Measurements from ENCODE around the gene FMN1.

FMN1 gene

DNA sequence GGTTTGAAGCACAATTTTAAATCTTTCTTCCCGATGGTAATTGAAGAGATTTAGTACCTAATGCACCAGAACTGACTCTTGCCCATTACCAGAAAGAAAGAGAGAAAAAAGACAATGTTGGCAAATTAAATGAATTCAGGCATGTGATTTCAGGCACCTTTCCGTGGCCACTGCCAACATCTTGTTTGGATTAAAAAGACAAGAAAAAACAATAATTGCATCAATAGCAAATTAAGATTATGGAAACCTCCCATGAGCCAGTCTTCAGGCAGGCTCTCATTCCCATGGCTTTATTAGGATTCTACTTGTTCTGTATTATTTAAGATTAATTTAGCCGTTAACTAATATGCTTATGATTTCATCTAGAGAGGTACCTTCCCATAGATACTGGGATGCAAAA is 283.7 kb downstream of the FMN1 start:
- DNase-seq, result no peak

GRCh38 chr15:32909431-32909830 is 285.1 kb downstream of the FMN1 start:
- no peak for DNase-seq

- DNase-seq, result no peak
Measured at GRCh38 chr15:32908872-32909271, 285.6 kb downstream of the FMN1 start.

DNA sequence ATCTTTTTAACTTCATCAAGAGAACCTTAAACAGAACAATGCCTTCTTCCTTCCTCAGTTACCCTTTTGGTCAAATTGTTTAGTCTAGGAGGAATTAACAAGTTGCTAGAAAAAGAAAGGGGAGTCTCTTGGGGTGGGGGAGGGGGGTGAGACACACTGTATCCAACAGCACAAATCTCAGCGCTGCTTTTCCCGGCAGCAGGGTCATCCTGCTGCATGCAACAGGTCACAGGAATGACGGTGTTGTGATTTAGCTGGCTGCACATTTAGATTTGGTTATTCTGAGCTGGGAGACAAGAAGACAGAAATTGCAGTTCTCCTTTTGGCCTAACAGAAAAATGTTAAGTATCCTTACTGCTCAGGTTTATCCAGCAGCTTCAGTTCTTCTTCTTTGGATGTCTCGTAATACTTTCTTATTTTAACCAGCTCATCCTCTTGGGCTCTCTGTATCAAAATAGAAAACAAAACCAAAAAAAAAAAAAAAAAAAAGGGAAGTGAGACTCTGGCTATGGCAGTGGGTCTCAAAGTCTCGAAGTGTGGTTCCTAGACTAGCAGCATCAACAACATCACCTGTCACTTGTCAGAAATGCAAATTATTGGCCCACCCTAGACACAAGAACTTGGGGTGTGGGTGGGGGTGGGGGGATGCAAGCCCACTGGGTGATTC is 286.2 kb downstream of the FMN1 start:
- no peak for DNase-seq

DNA sequence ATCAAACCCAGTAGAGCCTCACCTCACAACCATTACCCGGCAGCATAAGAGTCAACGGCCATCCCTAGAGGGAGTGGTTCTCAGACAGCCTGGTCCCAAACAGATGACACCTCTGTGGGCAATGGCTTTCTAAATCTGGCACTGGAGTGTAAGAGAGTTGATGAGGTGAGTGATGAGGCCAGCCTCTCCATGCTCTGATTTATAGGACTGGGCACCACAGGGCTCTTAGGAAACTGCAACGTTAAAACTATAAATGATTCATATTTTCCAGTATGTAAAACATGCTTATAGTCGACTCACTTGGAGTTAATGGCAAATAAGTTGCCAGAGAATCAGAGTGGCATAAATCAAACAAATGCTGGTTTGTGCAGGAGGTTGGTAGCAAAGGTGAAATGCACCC is 289.0 kb downstream of the FMN1 start:
- DNase-seq, result no peak

GRCh38 chr15:32904448-32904847 is 290.1 kb downstream of the FMN1 start:
- DNase-seq, result no peak

GRCh38 chr15:32903591-32904290 is 290.8 kb downstream of the FMN1 start:
- no peak for DNase-seq

GRCh38 chr15:32901995-32902394 is 292.5 kb downstream of the FMN1 start:
- no peak for DNase-seq

DNA sequence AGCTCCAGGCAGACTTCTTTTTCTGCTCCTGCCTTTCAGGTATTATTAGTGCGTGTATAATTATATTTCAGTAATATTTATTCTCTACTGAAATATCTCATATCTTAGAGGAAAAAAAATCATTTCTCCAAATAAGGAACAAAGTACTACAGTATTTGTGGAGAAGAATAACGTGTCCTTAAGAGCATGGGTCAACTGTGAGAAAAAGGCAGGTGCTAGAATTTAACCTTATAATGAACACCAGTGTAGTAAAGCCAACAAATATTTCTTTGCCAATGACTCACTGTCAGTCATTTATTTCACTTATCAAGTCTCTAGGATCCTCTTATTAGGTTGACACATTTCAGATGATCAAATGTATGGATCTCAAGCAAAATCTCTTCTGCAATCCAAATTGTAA is 293.3 kb downstream of the FMN1 start:
- DNase-seq, result no peak

- DNase-seq, result no peak
Measured at GRCh38 chr15:32899126-32899596, 295.4 kb downstream of the FMN1 start.

- no peak for DNase-seq
Measured at GRCh38 chr15:32898414-32898813, 296.1 kb downstream of the FMN1 start.

DNA sequence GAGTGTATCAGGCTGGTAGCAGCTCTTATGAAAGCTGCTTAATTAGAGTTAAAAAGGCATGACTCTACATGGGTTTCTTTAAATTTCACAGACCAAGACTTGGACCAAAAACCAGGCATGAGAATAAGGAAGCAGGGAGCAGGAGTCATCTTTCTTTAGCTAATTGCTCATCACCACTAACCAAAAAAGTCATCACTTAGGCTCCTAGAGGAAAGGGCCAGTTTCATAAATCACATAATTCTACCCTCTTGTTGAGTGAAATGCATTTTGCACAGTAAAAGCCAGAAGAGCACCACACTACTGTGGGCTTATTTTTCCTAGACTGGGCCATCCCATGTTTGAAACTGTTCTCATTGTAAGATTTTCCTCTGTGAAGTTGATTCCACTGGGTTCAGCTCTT is 301.1 kb downstream of the FMN1 start:
- no peak for DNase-seq

DNA sequence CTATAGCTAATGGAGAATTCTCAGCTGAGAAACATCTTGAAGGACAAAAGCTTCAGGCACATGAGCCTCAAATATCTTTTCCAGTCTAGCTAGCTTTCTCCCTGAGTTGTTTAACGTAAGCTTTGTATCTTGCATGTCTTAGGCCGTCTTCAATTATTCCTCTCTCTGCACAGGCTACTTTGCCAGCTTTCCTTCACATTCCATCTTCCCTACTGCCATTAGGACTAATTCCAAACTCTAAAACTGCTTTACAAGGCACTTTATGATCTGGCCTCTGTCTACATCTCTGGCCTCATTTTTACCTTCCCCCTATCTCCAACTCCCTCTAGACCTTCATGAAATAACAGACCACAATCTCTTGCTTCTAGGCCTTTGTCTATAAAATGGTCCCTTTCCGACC is 305.3 kb downstream of the FMN1 start:
- no peak for DNase-seq

GRCh38 chr15:32888221-32888761 is 306.2 kb downstream of the FMN1 start:
- no peak for DNase-seq

- no peak for DNase-seq
Measured at GRCh38 chr15:32887090-32887489, 307.4 kb downstream of the FMN1 start.

DNA sequence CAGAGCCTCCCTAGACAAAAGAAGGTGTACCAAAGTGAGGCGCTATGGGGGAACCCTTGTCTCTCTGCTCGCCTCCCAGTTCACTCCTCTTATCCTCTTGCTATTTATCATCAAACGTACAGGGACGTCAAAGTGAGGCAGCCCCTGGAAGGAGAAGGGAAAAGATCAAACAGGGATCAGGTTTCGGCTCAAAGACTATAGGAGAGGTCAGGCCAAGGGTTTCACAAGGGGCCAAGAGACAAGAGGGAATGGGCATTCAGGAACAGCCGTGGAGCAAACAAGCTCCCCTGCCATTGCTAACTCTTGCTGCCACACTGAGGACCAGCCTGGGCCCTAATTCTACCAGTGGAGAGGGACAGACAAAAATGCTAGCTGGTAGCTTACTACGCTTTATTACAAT is 308.1 kb downstream of the FMN1 start:
- DNase-seq, result no peak

GRCh38 chr15:32885713-32886112 is 308.8 kb downstream of the FMN1 start:
- no peak for DNase-seq

DNA sequence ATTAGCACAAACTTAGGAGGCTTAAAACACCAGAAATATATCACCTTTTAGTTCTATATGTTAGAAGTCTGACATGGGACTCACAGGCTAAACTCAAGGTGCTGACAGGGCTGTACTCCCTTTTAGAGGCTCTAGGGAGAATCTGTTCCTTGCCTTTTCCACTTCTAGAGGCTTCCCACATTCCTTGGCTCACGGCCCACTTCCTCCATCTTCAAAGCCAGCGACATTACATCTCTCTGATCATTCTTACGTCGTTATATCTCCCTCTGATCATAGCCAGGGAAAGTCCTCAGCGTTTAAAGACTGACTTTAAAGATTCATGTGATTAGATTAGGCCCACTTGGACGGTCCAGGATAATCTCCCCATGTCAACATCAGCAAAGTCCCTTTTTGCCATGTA is 310.4 kb downstream of the FMN1 start:
- DNase-seq, result no peak

GRCh38 chr15:32882955-32883354 is 311.6 kb downstream of the FMN1 start:
- no peak for DNase-seq

DNA sequence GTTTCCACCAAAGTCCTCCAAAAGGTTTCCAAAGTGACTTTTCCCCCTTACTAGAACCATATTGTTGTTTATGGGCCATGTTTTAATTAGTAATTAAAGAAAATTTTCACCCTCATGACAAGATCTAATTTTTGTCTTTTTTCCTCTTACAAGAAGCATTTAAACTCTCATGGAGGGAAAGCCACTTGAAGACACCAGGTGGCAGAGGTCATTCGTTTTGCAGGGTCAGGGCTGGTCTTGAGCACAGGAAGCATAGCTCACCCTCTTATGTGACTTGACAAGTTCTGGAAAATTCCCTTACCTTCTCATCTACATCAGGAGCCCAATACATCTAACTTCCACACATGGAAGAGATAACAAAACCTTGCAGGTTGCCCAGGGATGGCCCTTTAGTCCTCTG is 313.0 kb downstream of the FMN1 start:
- no peak for DNase-seq

DNA sequence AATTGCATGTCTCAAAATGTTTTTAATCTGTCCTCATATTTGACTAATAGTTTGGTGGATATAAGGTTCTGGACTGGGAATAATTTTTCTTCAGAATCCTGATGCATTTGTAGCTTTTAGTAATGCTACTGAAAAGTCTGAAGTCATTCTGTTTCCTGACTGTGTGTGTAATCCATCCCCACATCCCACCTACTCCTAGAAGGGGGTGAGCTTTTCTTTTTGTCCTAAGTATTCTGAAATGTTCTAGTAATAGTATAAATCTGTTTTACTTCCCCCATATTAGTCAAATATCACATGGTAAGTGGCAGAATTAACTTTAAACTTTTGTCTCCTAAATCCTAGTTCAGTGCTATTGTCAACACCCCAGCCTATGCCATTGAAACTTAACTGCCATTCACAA is 313.9 kb downstream of the FMN1 start:
- no peak for DNase-seq

DNA sequence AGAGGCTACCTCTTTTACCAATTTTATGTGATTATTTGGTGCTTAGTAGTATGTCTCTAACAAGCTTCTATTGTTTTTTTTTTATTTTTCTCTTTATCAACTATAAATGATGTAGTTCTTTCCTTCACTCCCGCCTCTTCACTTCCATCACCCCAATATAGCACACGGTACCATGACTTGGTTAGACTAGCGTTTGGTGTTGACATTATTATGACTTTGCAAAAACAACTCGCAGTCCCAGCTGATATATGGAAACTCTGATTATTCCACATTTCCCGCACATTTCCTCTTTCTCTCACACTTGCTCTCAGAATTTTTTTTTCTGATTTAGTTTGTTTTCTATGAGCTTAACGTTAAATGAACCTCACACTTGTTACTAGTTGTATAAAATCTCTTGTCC is 314.5 kb downstream of the FMN1 start:
- DNase-seq, result no peak

GRCh38 chr15:32878869-32879805 is 315.4 kb downstream of the FMN1 start:
- no peak for DNase-seq

All from CD4-positive, alpha-beta T cell treated with Interleukin-4 for 4 hours (primary cell).